ENCODE data around the gene EIF5B.

EIF5B gene

DNA sequence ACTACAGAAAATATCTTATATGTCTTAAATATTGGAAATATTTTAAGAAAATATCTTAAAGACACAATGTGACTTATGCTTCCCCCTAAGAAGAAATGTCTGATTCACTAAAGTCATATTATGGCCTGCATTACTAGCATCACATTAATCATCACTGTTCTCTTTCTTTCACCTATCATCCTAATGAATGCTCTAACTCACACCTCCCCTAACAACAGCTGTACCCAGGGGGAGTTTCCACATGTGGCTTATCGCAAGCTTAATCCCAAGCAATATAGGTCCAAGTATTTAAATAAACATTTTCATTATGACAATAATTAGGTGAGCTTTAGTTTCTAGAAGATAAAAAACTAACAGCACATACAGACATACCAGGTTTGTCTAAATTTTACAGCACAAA lies 113.0 kb downstream of the EIF5B start:
- ChIA-PET CTCF (no interaction called here), POLR2A (interaction anchor here (1.5 kb wide), 1 partner anchor 113 kb away, joined by 4 read pairs; the partner anchor contains the start of gene EIF5B)
- TF ChIP-seq ARNT (IDR thresholded peaks at IDR 0.05), result no peak
- no peak for TF ChIP-seq CTBP1 (IDR thresholded peaks at IDR 0.05; ENCODE audit: borderline replicate concordance)
- TF ChIP-seq SUZ12 (IDR thresholded peaks at IDR 0.05), result no peak
- no peak for TF ChIP-seq FOXA1 (IDR thresholded peaks at IDR 0.05)
- no peak for TF ChIP-seq BHLHE40 (IDR thresholded peaks at IDR 0.05; ENCODE audit: borderline replicate concordance)
- no peak for TF ChIP-seq NFRKB (IDR thresholded peaks at IDR 0.05)
- TF ChIP-seq FOXK2 (IDR thresholded peaks at IDR 0.05), result no peak
- DNase-seq (ENCODE audit: extremely low spot score), result no peak
